NCI-H524 (cell line): Measurements from ENCODE around the gene DNAI1.
"Not testable (repeated sequence)": the region's sequence is repeated elsewhere in the genome, so short reads cannot be mapped to it uniquely, and the experiment has no call there.

Experiments
- DNase-seq, 2 experiments: peaks; one replicate each; lab custom pipeline; 2025; lab: John Stamatoyannopoulos, UW

Gene DNAI1

GRCh38 chr9:34450644-34451043 is 8.0 kb upstream of the DNAI1 start:
- DNase-seq = no peak

DNA sequence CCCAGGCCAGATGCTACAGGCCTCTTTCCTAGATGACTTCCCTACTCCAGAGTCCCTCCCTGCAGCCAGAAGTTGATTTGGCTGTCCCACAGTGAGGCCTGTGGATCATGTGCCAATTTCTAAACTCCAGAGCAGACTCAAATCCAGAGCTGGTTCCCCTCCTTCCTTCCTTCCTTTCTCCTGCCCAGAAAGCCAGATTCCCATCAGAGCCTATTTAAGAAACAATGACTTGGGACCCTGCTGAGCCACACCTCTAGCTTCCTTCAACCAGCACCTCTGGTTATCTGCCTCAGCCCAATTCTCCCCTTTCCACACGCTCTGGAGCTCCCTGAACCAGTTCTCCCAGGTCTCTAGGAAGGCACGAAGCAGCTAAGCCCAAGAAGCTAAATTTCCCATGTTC is 7.5 kb upstream of the DNAI1 start:
- no peak for DNase-seq

GRCh38 chr9:34451545-34451944 is 7.1 kb upstream of the DNAI1 start:
- DNase-seq = no peak

GRCh38 chr9:34452568-34452967 is 6.0 kb upstream of the DNAI1 start:
- DNase-seq = no peak

GRCh38 chr9:34454571-34455065 is 4.0 kb upstream of the DNAI1 start:
- DNase-seq = no peak

DNA sequence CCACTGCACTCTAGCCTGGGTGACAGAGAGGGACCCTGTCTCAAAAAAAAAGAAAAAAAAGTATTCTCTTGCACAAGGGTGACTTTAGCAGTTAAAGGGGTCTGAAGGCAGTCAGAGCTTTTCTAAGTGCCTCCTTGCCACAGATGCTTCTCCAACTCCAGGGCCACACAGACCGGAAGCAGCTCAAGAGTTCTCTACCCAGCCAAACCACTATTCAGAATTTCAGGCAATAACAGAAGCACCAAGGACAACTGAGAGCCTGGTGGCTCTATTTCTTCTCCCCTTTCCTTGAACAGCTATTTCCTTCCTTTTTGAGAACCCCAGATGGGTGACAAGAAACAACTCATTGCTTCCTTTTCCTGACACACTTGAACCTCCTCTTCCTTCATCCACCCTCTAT is 2.5 kb upstream of the DNAI1 start:
- DNase-seq = no peak

- DNase-seq = no peak
These were observed 1.9 kb upstream of the DNAI1 start for GRCh38 chr9:34456746-34457145.

- peak in 1 of 2 experiments; percentile 31 for DNase-seq
These were observed 1.2 kb upstream of the DNAI1 start for GRCh38 chr9:34457266-34458012.

DNA sequence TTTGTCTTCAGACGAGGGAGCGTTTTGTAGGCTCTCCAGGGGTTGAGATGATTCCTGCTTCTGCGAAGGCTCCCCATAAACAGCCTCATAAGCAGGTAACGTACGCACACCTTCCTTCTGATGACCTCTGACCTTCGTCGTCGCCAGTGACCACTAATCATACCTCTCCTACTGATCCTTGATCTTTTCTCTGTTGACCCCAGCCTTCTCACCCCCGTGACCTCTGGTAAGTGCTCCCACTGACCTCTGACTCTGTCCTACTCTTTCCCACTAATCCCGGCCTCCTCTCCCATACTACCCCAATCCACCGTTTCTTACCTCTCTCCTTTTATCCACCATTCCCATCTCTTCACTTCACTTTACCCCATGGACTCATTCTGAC is 345 bp downstream of the DNAI1 start:
- DNase-seq = no peak

GRCh38 chr9:34459356-34459755 is 751 bp downstream of the DNAI1 start:
- DNase-seq = no peak

GRCh38 chr9:34459941-34460340 is 1.3 kb downstream of the DNAI1 start:
- DNase-seq = peak; percentile 28 to 68

- DNase-seq = no peak
These were observed 4.7 kb downstream of the DNAI1 start for GRCh38 chr9:34463098-34463900.

DNA sequence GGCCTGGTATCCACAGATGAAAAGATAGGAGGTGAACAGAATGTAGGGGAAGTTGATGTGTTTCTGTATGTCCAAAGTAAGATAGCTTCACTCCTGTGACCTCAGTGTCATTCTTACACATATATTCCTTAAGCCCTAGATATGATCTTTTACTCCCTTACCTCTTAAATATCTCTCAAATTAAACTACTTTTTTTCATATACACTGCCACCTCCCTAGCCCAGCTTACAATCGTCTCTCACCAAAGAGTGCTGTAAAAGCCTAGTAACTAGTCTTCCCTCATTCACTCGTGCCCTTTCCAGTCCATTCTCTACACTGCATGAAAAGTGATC is 5.3 kb downstream of the DNAI1 start:
- DNase-seq = no peak

GRCh38 chr9:34464571-34464970 is 6.0 kb downstream of the DNAI1 start:
- DNase-seq = no peak

GRCh38 chr9:34465468-34465867 is 6.9 kb downstream of the DNAI1 start:
- no peak for DNase-seq

DNA sequence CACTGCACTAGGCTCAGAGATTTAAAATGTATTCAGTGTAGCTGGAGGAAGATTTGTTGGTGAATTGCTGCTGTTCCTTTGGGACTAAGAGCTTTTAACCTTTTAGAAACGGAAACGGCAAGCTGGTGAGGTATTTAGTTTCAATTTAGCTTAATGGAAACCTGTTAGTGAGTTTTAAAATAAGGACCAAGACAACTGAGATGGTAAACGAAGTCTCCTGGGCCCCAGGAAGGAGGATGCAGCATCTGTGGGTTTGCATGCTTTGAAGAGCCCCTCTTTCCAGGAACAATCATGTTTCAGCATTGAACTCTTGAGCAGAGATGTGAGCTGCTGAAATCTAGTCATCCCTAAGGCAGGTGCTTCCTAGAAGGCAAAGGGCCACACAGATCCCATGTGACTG is 16.5 kb downstream of the DNAI1 start:
- DNase-seq = peak; percentile 77 to 97

- DNase-seq = no peak
These were observed 18.9 kb downstream of the DNAI1 start for GRCh38 chr9:34477541-34477940.

- no peak for DNase-seq
These were observed 20.8 kb downstream of the DNAI1 start for GRCh38 chr9:34479431-34479866.

- not testable (repeated sequence) for DNase-seq
These were observed 23.0 kb downstream of the DNAI1 start for GRCh38 chr9:34481620-34482019.

- not testable (repeated sequence) for DNase-seq
These were observed 24.1 kb downstream of the DNAI1 start for GRCh38 chr9:34482746-34483145.

GRCh38 chr9:34484678-34485077 is 26.1 kb downstream of the DNAI1 start:
- no peak for DNase-seq

- no peak for DNase-seq
These were observed 27.2 kb downstream of the DNAI1 start for GRCh38 chr9:34485822-34486221.

DNA sequence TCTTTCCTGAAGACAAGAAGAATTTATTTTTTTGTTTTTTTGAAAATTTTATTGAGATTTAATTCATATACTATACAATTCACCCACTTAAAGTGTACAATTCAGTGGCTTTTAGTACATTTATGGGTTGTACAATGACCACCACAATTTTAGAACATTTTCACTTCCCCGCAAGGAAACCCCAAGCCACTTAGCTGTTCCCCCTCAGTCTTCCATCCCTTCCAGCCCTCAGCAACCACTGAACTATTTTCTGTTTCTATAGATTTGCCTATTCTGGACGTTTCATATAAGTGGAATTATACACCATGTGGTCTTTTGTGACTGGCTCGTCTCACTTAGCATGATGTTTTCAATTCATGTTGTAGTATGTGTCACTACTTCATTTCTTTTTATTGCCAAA is 28.0 kb downstream of the DNAI1 start:
- no peak for DNase-seq
